ENCODE measurements around the gene SCCPDH.

Gene SCCPDH
- long read RNA-seq, transcript SCCPDH-201 (12 exons, 2,503 nt): major isoform, 981 of 1,026 reads
- long read RNA-seq, partial matches to known transcripts: 3 of 1,026 reads
- long read RNA-seq, other reads (novel, unspliced or antisense): 42 of 1,026 reads

DNA sequence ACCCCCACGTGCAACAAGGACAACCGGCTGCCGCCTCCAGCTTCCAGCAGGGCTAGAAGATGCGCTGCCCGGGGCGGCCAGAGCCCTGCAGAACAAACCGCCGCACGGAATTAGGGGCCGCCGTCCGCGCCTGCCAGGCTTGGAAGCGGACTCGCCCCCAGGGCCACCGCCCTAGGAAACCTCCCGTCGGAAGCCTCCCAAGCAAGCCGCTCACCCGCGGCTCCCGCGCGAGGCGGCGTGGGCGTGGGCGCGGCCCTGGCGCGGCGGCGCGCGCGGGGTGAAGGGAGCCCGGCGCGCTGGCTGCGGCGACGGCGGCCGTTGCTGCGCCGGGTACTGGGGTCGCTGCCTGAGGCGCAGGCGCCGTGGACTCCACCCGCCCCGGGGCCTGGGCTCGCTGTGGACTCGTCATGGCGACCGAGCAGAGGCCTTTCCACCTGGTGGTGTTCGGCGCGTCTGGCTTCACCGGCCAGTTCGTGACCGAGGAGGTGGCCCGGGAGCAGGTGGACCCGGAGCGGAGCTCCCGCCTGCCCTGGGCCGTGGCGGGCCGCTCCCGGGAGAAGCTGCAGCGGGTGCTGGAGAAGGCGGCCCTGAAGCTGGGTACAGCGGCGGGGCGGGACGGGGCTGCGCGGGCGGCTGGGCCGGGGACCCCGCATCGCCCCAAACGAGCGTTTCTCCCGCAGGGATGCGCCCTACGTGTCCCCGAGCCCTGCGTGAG, at the start of gene SCCPDH:
TSS of gene SCCPDH (plus strand) at position 394 of the 715 bp plus-strand sequence. CDS start at position 408, 14 bp downstream.
- peak; percentile 42 to 78 for DNase-seq (ENCODE audit: low read depth in 1 of 2, low spot score in 1 of 2)
- TF ChIP-seq POLR2AphosphoS5 (IDR thresholded peaks at IDR 0.05; ENCODE audit: low read depth): peak; percentile 51
- TF ChIP-seq, protein P1, sequence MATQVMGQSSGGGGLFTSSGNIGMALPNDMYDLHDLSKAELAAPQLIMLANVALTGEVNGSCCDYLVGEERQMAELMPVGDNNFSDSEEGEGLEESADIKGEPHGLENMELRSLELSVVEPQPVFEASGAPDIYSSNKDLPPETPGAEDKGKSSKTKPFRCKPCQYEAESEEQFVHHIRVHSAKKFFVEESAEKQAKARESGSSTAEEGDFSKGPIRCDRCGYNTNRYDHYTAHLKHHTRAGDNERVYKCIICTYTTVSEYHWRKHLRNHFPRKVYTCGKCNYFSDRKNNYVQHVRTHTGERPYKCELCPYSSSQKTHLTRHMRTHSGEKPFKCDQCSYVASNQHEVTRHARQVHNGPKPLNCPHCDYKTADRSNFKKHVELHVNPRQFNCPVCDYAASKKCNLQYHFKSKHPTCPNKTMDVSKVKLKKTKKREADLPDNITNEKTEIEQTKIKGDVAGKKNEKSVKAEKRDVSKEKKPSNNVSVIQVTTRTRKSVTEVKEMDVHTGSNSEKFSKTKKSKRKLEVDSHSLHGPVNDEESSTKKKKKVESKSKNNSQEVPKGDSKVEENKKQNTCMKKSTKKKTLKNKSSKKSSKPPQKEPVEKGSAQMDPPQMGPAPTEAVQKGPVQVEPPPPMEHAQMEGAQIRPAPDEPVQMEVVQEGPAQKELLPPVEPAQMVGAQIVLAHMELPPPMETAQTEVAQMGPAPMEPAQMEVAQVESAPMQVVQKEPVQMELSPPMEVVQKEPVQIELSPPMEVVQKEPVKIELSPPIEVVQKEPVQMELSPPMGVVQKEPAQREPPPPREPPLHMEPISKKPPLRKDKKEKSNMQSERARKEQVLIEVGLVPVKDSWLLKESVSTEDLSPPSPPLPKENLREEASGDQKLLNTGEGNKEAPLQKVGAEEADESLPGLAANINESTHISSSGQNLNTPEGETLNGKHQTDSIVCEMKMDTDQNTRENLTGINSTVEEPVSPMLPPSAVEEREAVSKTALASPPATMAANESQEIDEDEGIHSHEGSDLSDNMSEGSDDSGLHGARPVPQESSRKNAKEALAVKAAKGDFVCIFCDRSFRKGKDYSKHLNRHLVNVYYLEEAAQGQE (IDR thresholded peaks at IDR 0.05; ENCODE audit: insufficient replicate concordance, low read depth): no peak
- peak within 1 kb of the TSS; percentile 92 for H3K27ac ChIP-seq (replicated peaks)
- H3K27me3 ChIP-seq (ENCODE audit: insufficient read depth, poor library complexity, severe bottlenecking): no peaks in the 10 kb centered on the region
- peak within 1 kb of the TSS; percentile 50 for H3K4me3 ChIP-seq (replicated peaks; ENCODE audit: insufficient read depth, low read length)

DNA sequence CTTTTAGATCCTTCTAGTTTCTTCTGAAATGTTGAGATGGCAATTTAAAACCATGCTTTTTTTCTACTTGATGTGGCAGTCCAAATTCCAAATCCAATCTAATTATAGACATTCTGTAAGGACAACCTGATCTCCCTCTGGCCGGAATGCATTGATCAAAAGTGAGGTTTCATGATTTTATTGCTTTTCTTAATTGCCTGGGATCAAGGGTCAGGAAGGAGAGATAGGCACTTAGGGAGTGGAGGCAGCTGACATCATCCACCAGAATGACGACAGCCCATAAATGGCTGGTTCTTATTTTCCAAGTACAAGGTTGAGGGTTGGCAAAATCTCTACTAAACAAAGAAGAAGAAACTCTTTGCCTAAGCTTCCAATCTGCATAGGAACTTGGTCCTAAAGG, 46.4 kb upstream of the SCCPDH start:
- Histone ChIP-seq H3K4me3 (replicated peaks; ENCODE audit: insufficient read depth, low read length) (no peak overlapping the region), H3K27me3 (ENCODE audit: insufficient read depth, poor library complexity, severe bottlenecking) (no peaks in the 10 kb centered on the region), H3K27ac (replicated peaks) (no peak overlapping the region)
- TF ChIP-seq GABPA (IDR thresholded peaks at IDR 0.05; ENCODE audit: low read depth) (no peak), SPI1 (IDR thresholded peaks at IDR 0.05; ENCODE audit: borderline replicate concordance, low read depth) (no peak), POLR2AphosphoS5 (IDR thresholded peaks at IDR 0.05; ENCODE audit: low read depth) (no peak)
- TF ChIP-seq, protein P1 (IDR thresholded peaks at IDR 0.05; ENCODE audit: insufficient replicate concordance, low read depth): no peak
- TF ChIP-seq, protein P2, sequence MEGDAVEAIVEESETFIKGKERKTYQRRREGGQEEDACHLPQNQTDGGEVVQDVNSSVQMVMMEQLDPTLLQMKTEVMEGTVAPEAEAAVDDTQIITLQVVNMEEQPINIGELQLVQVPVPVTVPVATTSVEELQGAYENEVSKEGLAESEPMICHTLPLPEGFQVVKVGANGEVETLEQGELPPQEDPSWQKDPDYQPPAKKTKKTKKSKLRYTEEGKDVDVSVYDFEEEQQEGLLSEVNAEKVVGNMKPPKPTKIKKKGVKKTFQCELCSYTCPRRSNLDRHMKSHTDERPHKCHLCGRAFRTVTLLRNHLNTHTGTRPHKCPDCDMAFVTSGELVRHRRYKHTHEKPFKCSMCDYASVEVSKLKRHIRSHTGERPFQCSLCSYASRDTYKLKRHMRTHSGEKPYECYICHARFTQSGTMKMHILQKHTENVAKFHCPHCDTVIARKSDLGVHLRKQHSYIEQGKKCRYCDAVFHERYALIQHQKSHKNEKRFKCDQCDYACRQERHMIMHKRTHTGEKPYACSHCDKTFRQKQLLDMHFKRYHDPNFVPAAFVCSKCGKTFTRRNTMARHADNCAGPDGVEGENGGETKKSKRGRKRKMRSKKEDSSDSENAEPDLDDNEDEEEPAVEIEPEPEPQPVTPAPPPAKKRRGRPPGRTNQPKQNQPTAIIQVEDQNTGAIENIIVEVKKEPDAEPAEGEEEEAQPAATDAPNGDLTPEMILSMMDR (IDR thresholded peaks at IDR 0.05; ENCODE audit: insufficient read depth, low read length): no peak
- no peak for DNase-seq (ENCODE audit: low read depth in 1 of 2, low spot score in 1 of 2)

GRCh38 chr1:246678816-246679793, 45.1 kb upstream of the SCCPDH start:
- H3K4me3 ChIP-seq (replicated peaks; ENCODE audit: insufficient read depth, low read length): no peak overlapping the region
- no peak for DNase-seq (ENCODE audit: low read depth in 1 of 2, low spot score in 1 of 2)
- no peaks in the 10 kb centered on the region for H3K27me3 ChIP-seq (ENCODE audit: insufficient read depth, poor library complexity, severe bottlenecking)
- TF ChIP-seq GABPA (IDR thresholded peaks at IDR 0.05; ENCODE audit: low read depth) (no peak), POLR2AphosphoS5 (IDR thresholded peaks at IDR 0.05; ENCODE audit: low read depth) (no peak), SPI1 (IDR thresholded peaks at IDR 0.05; ENCODE audit: borderline replicate concordance, low read depth) (no peak)
- TF ChIP-seq, protein P1 (IDR thresholded peaks at IDR 0.05; ENCODE audit: insufficient replicate concordance, low read depth): no peak
- TF ChIP-seq, protein P2 (IDR thresholded peaks at IDR 0.05; ENCODE audit: insufficient read depth, low read length): no peak
- no peak overlapping the region for H3K27ac ChIP-seq (replicated peaks)

Data from HL-60 (cell line).